Panc1 (cell line): ENCODE data around the gene TMED9. TPM values are rescaled to one million over a fixed set of nuclear protein-coding genes. Genes with fewer than 3 reads are reported as not detected.

ENCODE experiments used
- ATAC-seq: fragments of 200-7000 bp; cut with Tn5 transposase; 2 replicates; pipeline ENCODE4 v1.9.1; 2020; ENCODE audit warnings: mild to moderate bottlenecking, moderate library complexity
- BruUV-seq: library from RNA; stranded (reverse); fragments of 400-500 nt; replicated peaks from 2 replicates; lab custom pipeline; 2021; lab: Mats Ljungman, UMichigan
- CTCF ChIA-PET: fragments of 300-600 bp; sonication (Branson Sonifier 250); formaldehyde crosslinking; loops from one replicate; lab custom pipeline; 2022; ENCODE audit warnings: antibody characterized with exemption; lab: Charles Lee
- POLR2A ChIA-PET: fragments of 300-600 bp; sonication (Branson Sonifier 250); formaldehyde crosslinking; loops from one replicate; lab custom pipeline; 2022; ENCODE audit warnings: antibody characterized with exemption; lab: Charles Lee
- DNase-seq: peaks from one replicate; pipeline ENCODE4 v3.0.0-alpha.2; 2010; ENCODE audit warnings: low read depth, low spot score
- H3K27ac ChIP-seq: 2 replicates; pipeline ENCODE4 v1.5.1; 2011; ENCODE audit warnings: mild to moderate bottlenecking, low read length, inconsistent platforms
- H3K27me3 ChIP-seq: fragments of 200-500 bp; sonication (Bioruptor generic); 2 replicates; pipeline ENCODE4 v1.6.0; 2014; ENCODE audit warnings: low read length, inconsistent platforms; ENCODE audit not compliant: control insufficient read depth, insufficient read depth
- H3K36me3 ChIP-seq: fragments of 200-500 bp; sonication (Bioruptor generic); 2 replicates; pipeline ENCODE4 v1.5.1; 2014; ENCODE audit warnings: inconsistent platforms, mild to moderate bottlenecking, low read length, moderate library complexity; ENCODE audit not compliant: control insufficient read depth, insufficient read depth
- H3K4me1 ChIP-seq: 2 replicates; pipeline ENCODE4 v1.5.1; 2011; ENCODE audit warnings: inconsistent platforms, mild to moderate bottlenecking, low read length, moderate library complexity; ENCODE audit not compliant: control insufficient read depth, insufficient read depth
- H3K4me3 ChIP-seq, 2 experiments: 2 replicates each; pipeline ENCODE4 v1.5.1; 2011 to 2012; ENCODE audit warnings: low read depth in 2 of 2, low read length in 2 of 2, mild to moderate bottlenecking in 2 of 2, inconsistent platforms in 1 of 2, moderate library complexity in 1 of 2
- H3K9me3 ChIP-seq: fragments of 200-500 bp; sonication (Bioruptor generic); 2 replicates; pipeline ENCODE4 v1.5.1; 2014; ENCODE audit warnings: low read depth, mild to moderate bottlenecking, inconsistent platforms, low read length, moderate library complexity; ENCODE audit not compliant: control insufficient read depth, insufficient read depth
- CTCF ChIP-seq: fragments of 450-650 bp; IDR thresholded peaks from 2 replicates; pipeline ENCODE4 v1.5.1; 2017; ENCODE audit warnings: mild to moderate bottlenecking
- POLR2AphosphoS5 ChIP-seq: IDR thresholded peaks from 2 replicates; pipeline ENCODE4 v1.6.1; 2012; ENCODE audit warnings: mild to moderate bottlenecking, low read depth, low read length, moderate library complexity
- SIN3A ChIP-seq: IDR thresholded peaks from 2 replicates; pipeline ENCODE4 v1.6.1; 2012; ENCODE audit warnings: low read depth, mild to moderate bottlenecking, low read length, moderate library complexity, borderline replicate concordance; ENCODE audit not compliant: insufficient read depth
- TCF7L2 ChIP-seq: IDR thresholded peaks from 2 replicates; pipeline ENCODE4 v1.6.1; 2011; ENCODE audit warnings: mild to moderate bottlenecking, low read depth, low read length, inconsistent platforms
- in situ Hi-C: cut with HindIII; loops from 2 replicates; pipeline ENCODE4 v1.10.0; 2016; ENCODE audit warnings: low sequenced_read_pairs, low pct_unique_long_range_greater_than_20kb
- intact Hi-C: fragments of 100-400 bp; cut with micrococcal nuclease; formaldehyde crosslinking; loops from one replicate; pipeline ENCODE4 v1.10.0; 2022; ENCODE audit not compliant: unreplicated experiment
- total RNA-seq: library from RNA; stranded (reverse); gene quantifications from one replicate; pipeline ENCODE4 v1.2.1, GENCODE V29; 2021; ENCODE audit not compliant: unreplicated experiment
- TF ChIP-seq, protein P1 (sequence below), 2 experiments: IDR thresholded peaks; 2 replicates each; pipeline ENCODE4 v1.6.1; 2011 to 2012; ENCODE audit warnings: low read depth in 2 of 2, control low read depth in 1 of 2, low read length in 1 of 2, mild to moderate bottlenecking in 1 of 2, moderate library complexity in 1 of 2; ENCODE audit not compliant: insufficient read depth in 1 of 2

The TMED9 gene
- total RNA-seq, 1 experiment from 2014 or later: 293 TPM

GRCh38 chr5:177569894-177570293 is 22.1 kb upstream of the TMED9 start:
- Histone ChIP-seq H3K4me3 (no peak overlapping the region), H3K27ac (no peak overlapping the region), H3K27me3 (no peaks in the 10 kb centered on the region), H3K36me3 (no peaks in the 10 kb centered on the region), H3K4me1 (no peaks in the 10 kb centered on the region), H3K9me3 (no peaks in the 10 kb centered on the region)
- DNase-seq (no peak), ATAC-seq (no peak)
- TF ChIP-seq POLR2AphosphoS5 (no peak), TCF7L2 (no peak), CTCF (no peak), SIN3A (no peak)
- TF ChIP-seq, protein P1, sequence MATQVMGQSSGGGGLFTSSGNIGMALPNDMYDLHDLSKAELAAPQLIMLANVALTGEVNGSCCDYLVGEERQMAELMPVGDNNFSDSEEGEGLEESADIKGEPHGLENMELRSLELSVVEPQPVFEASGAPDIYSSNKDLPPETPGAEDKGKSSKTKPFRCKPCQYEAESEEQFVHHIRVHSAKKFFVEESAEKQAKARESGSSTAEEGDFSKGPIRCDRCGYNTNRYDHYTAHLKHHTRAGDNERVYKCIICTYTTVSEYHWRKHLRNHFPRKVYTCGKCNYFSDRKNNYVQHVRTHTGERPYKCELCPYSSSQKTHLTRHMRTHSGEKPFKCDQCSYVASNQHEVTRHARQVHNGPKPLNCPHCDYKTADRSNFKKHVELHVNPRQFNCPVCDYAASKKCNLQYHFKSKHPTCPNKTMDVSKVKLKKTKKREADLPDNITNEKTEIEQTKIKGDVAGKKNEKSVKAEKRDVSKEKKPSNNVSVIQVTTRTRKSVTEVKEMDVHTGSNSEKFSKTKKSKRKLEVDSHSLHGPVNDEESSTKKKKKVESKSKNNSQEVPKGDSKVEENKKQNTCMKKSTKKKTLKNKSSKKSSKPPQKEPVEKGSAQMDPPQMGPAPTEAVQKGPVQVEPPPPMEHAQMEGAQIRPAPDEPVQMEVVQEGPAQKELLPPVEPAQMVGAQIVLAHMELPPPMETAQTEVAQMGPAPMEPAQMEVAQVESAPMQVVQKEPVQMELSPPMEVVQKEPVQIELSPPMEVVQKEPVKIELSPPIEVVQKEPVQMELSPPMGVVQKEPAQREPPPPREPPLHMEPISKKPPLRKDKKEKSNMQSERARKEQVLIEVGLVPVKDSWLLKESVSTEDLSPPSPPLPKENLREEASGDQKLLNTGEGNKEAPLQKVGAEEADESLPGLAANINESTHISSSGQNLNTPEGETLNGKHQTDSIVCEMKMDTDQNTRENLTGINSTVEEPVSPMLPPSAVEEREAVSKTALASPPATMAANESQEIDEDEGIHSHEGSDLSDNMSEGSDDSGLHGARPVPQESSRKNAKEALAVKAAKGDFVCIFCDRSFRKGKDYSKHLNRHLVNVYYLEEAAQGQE (IDR thresholded peaks at IDR 0.05; ENCODE audit: insufficient read depth in 1 of 2, low read depth in 2 of 2, low read length in 1 of 2): no peak
- in situ Hi-C loops (no loop called here), intact Hi-C loops (no loop called here)
- ChIA-PET POLR2A (no interaction called here), CTCF (no interaction called here)
- BruUV-seq: no TSS peak

GRCh38 chr5:177575488-177575887 is 16.5 kb upstream of the TMED9 start:
- ChIA-PET POLR2A (no interaction called here), CTCF (no interaction called here)
- Histone ChIP-seq H3K4me1 (no peaks in the 10 kb centered on the region), H3K27me3 (no peaks in the 10 kb centered on the region), H3K27ac (no peak overlapping the region), H3K36me3 (no peaks in the 10 kb centered on the region), H3K9me3 (no peaks in the 10 kb centered on the region), H3K4me3 (no peak overlapping the region)
- intact Hi-C loops (no loop called here), in situ Hi-C loops (no loop called here)
- DNase-seq (no peak), ATAC-seq (no peak)
- no peak for TF ChIP-seq POLR2AphosphoS5
- TF ChIP-seq, protein P1 (IDR thresholded peaks at IDR 0.05; ENCODE audit: insufficient read depth in 1 of 2, low read depth in 2 of 2, low read length in 1 of 2): no peak
- no peak for TF ChIP-seq TCF7L2
- no peak for TF ChIP-seq CTCF
- TF ChIP-seq SIN3A: no peak
- BruUV-seq: no TSS peak
